Measurements from ENCODE around the gene MYH14. TPM values are rescaled to one million over a fixed set of nuclear protein-coding genes. Genes with fewer than 3 reads are reported as not detected.
"Not testable (repeated sequence)": the region's sequence is repeated elsewhere in the genome, so short reads cannot be mapped to it uniquely, and the experiment has no call there.

MYH14 gene
- total RNA-seq, 1 donor, result not detected

DNA sequence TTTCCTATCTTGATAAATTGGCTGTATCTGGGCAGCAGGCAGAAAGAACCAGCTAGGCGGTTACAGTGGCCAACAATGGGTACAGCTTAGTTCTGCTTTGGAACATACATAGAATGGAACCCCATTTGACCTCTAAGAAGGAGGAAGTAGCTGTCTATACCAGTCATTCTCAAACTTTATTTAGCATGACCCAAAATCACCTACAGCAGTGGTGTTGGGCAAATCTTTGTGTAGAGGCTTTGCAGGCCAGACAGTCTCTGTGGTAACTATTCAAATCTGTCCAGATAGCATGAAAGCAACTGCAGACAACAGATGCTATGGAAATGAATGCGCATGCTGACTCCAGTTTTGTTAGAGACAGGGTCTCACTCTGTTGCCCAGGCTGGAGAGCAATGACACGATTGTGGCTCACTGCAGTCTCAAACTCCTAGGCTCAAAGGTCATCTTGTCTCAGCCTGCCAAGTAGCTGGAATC, 137.7 kb downstream of the MYH14 start:
- Histone ChIP-seq H3K27me3 (ENCODE audit: insufficient read depth, low read length) (no peaks in the 10 kb centered on the region), H3K4me3 (ENCODE audit: low read length) (peak overlapping the region; percentile 6), H3K9me3 (ENCODE audit: low read depth, low read length) (no peaks in the 10 kb centered on the region), H3K4me1 (ENCODE audit: insufficient read depth, low read length) (peaks cover 80% of the 10 kb centered on the region)

DNA sequence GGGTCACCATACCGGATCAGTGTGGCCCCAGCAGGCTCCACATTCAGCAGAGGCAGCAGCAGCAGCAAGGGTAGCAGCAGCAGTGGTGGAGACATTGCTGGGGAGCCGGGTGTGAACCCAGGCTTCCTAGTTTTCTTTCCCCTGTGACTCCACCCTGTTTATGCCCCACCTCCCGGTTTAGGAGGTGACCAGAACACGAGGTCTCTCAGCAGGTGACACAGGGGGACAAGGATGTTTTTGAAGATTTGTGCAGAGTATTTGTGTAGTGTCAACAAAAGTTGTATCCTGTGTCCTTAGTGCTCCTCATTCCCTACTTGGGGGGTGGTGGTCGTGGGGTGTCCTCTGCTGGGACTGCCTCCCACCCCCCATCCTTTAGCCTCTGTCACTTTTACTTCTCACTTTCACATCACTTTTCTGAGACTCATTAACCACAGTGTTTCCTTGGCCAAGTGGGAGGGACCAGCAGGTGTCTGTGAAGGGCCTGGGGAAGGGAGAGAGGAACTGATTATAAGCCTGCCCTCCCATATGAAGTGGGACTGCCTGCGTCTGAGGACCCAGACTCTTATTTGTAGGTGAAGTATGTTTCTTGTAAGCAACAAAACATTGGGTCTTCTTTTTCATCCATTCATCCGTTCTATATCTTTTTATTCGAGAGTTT, 141.4 kb downstream of the MYH14 start:
- Histone ChIP-seq H3K4me1 (ENCODE audit: insufficient read depth, low read length) (peaks cover 78% of the 10 kb centered on the region), H3K9me3 (ENCODE audit: low read depth, low read length) (no peaks in the 10 kb centered on the region), H3K27me3 (ENCODE audit: insufficient read depth, low read length) (no peaks in the 10 kb centered on the region), H3K4me3 (ENCODE audit: low read length) (peak overlapping the region; percentile 44)

DNA sequence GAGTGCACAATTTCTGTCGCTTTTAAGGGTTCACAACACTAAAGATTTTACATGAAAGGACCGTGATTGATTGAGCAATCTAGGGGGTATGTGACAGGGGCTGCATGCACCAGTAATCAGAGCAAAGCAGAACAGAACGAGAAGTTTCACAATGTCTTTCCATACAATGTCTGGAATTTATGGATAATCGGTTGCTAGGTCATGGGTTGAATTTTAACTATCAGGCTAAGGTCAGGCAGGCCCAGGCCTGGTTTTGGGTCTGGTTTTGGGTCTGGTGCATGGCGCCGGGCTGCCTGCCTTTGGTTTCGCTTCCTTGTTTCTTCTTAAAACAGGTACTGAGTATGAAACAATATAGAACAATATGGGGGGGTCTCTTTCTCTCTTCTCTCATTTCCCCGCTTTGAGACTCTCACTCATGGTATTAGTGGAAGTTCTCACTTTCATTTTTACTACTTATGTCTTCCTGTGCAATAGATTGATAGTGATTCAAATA, 143.7 kb downstream of the MYH14 start:
- peaks cover 59% of the 10 kb centered on the region for H3K4me1 ChIP-seq (ENCODE audit: insufficient read depth, low read length)
- H3K27me3 ChIP-seq (ENCODE audit: insufficient read depth, low read length); H3K9me3 ChIP-seq (ENCODE audit: low read depth, low read length); H3K4me3 ChIP-seq (ENCODE audit: low read length): not testable (repeated sequence)

DNA sequence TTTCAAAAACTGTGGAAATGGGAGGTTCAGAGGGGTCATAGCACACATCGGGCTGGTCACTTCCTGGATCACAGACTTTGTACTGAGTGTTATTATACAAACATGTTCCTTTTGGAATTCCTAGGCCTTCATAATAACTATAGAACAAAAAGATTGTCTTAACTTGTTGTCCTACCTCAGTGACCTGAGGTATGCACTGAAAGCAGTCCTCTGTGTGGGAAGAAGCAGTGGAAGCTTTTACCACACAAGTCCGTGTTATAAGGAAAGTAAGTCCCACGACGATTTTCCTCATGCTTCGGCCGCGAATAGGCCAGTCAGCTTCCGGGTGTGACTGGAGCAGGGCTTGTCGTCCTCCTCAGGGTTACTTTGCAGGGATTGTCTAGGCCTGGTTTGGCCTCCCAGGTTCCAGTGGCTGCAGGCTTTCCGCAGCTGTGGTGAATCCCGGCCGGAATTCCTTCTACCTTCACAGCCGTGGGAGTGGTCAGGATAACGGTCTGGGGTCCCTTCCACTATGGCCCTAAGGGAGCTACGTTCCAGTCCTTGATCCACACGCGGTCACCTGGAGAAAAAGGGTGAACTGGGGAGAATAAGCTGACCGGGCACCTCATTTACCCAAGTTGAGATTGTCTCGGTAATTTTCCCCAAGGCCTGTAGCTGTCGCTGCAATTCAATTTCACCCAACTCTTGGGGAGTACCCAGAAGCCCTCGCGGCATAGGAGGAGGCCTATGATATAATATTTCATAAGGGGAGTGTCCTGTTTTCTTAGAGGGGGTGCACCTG, 146.0 kb downstream of the MYH14 start:
- peaks cover 45% of the 10 kb centered on the region for H3K4me1 ChIP-seq (ENCODE audit: insufficient read depth, low read length)
- H3K4me3 ChIP-seq (ENCODE audit: low read length), result no peak overlapping the region
- H3K9me3 ChIP-seq (ENCODE audit: low read depth, low read length), result no peaks in the 10 kb centered on the region
- H3K27me3 ChIP-seq (ENCODE audit: insufficient read depth, low read length), result no peaks in the 10 kb centered on the region

DNA sequence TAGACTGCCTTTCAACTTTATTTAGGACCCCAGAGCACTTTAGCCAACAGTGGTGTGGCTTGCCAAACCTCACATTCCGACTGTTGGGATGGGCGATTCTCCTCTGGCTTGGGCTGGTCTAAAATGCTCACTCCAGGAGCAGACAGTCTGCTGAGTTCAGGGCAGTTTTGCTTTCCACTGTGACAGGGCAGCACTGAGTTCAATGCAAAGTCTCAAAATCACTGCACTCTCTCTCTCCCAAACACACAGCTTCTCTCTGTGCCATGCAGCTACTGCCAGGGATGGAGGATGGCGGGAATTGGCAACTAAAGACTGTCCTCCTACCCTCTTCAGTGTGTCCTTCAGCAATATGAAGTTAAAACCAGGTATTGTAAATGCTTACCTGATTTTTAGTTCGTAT, 148.8 kb downstream of the MYH14 start:
- no peaks in the 10 kb centered on the region for H3K27me3 ChIP-seq (ENCODE audit: insufficient read depth, low read length)
- H3K4me3 ChIP-seq (ENCODE audit: low read length), result no peak overlapping the region
- no peaks in the 10 kb centered on the region for H3K9me3 ChIP-seq (ENCODE audit: low read depth, low read length)
- H3K4me1 ChIP-seq (ENCODE audit: insufficient read depth, low read length), result peaks cover 22% of the 10 kb centered on the region

DNA sequence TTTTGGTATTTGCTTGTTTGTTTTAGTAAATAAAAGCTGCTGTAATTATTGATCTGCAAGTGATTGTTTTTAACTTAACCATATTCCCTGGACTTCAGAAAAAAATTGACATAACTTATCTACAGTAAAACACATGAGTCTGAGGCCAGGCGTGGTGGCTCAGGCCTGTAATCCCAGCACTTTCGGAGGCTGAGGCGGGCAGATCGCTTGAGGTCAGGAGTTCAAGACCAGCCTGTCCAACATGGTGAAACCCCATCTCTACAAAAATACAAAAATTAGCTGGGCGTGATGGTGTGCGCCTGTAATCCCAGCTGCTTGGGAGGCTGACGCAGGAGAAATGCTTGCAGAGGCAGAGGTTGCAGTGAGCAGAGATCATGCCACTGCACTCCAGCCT, 150.1 kb downstream of the MYH14 start:
- H3K27me3 ChIP-seq (ENCODE audit: insufficient read depth, low read length); H3K9me3 ChIP-seq (ENCODE audit: low read depth, low read length); H3K4me3 ChIP-seq (ENCODE audit: low read length): not testable (repeated sequence)
- H3K4me1 ChIP-seq (ENCODE audit: insufficient read depth, low read length), result peaks cover 21% of the 10 kb centered on the region

DNA sequence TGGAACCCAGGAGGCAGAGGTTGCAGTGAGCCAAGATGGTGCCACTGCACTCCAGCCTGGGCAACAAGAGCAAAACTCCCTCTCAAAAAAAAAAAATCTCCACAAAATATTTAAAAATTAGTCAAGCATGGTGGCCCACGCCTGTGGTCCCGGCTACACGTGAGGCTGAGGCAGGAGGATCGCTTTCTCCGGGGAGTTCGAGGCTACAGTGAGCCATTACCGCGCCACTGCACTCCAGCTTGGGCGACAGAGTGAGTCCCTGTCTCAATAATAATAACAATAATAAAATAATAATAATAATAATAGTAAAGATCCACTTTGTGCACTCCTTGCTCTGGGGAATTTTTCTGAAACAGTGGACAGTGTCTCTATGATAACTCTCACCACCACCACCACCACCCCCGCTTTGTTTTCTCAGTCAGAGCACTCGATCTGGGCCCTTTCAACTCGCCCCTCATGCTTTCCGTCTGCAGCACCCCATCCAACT, 153.3 kb downstream of the MYH14 start:
- Histone ChIP-seq H3K27me3 (ENCODE audit: insufficient read depth, low read length) (no peaks in the 10 kb centered on the region), H3K9me3 (ENCODE audit: low read depth, low read length) (no peaks in the 10 kb centered on the region), H3K4me1 (ENCODE audit: insufficient read depth, low read length) (peaks cover 15% of the 10 kb centered on the region), H3K4me3 (ENCODE audit: low read length) (peak overlapping the region; percentile 54)

DNA sequence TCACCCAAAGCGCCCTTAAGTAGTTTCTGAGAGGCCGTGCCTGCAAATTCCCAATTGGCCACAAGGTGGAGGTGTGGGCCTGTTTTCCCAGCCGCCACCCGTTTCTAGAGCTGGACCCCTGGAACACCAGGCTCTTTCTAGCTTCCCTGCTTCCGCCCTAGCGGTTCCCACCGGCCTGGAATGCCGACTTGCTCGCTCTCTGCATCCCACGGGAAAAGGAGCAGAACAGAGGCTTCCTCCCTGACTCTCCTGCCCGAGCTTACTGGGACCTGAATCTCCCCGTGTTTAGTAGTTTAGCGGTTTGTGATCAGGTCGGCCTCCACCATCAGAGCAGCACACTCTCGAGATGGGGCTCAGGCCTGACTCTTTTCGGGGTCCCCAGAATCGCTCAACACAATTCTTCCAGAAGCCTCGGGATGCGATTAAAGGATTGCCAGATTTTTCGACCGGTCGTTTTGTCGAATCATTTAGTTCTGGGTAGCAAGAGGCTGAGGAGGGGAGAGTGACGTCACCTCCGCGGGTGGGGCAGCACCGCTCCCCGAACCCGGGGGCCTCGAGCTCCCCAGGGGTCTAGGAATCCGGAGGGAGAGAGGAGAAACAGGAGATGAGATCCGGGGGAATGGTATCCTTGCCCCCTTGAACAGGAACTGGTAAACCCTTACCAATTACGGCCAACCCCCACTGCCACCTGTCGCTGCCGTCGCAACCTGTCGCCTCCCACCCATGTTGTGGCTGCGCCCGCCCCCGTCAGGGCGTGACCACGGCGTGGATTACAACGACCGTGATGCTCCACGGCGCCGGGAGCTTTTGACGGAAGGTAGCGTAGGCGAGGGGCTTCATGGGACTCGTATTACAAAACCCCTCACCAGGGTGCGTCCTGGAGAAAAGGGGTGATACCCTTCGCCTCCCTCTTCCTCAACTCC, 154.0 kb downstream of the MYH14 start:
- H3K27me3 ChIP-seq (ENCODE audit: insufficient read depth, low read length), result no peaks in the 10 kb centered on the region
- peak overlapping the region; percentile 54 for H3K4me3 ChIP-seq (ENCODE audit: low read length)
- peaks cover 15% of the 10 kb centered on the region for H3K4me1 ChIP-seq (ENCODE audit: insufficient read depth, low read length)
- no peaks in the 10 kb centered on the region for H3K9me3 ChIP-seq (ENCODE audit: low read depth, low read length)

DNA sequence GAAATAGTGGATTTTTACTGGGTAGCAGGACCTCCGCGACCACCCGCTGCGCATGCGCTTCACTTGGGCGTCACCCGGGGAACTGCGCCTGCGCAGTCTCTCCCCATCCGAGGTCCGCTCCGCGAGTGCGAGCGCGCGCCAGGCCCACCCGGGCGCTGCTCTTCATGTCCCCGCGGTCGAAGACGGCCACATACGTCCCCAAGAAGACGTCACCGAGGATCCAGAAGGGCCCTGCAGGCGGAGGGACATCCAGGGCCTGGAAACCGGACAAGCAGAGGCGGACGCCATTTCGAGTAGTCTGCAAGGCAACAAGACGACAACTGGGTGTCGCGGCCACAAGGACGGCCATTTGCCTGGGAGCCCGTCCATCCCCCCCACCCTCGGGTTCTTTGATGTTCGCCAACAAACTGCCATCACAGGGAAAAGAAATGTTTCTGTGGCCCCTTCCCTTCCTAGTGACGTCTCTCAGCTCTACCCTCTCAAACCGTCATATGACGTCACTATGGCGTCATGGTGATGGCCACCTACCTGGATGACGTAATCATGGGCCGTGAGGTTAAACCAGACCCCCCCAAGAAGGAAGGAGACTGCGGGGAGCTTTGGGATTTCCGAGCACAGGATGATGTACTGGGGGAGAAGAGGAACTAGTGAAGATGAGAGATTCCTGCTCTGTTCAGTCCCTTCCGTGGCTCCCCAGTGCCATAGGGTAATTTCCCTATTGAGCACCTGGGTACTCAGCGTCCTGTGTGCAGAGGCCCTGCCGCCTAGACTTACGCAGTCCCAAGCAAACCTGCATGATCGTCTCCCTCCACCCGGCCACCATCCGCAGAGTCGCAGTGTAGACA, 155.3 kb downstream of the MYH14 start:
- no peaks in the 10 kb centered on the region for H3K9me3 ChIP-seq (ENCODE audit: low read depth, low read length)
- H3K4me1 ChIP-seq (ENCODE audit: insufficient read depth, low read length), result peaks cover 16% of the 10 kb centered on the region
- H3K4me3 ChIP-seq (ENCODE audit: low read length), result peak overlapping the region; percentile 54
- H3K27me3 ChIP-seq (ENCODE audit: insufficient read depth, low read length), result no peaks in the 10 kb centered on the region

DNA sequence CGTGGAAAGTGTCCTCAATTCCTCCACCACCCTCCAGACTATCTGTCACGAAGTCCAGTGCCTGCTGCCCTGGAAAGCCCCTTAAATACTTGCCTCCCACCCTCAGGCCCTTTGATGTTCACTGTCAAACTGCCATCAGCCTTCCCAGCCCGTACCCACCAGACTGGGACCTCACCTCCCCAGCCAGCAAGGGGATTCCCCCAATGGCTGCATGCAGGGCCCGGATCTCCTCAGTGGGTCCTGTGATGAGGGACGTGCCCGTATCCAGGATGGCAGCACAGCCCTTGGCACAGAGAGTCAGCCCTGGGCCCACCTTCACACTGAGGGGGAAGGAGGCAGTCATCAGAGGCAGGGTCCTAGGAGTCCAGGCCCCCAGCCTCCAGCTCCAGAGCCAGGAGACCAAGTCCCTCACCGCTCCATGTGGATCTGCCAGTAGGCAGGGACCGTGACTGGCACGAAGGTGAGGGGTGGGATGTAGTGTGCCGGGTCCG, 156.0 kb downstream of the MYH14 start:
- H3K27me3 ChIP-seq (ENCODE audit: insufficient read depth, low read length), result no peaks in the 10 kb centered on the region
- no peak overlapping the region for H3K4me3 ChIP-seq (ENCODE audit: low read length)

More for the DNA sequence above, 156.0 kb downstream of the MYH14 start:
- Histone ChIP-seq H3K9me3 (ENCODE audit: low read depth, low read length) (no peaks in the 10 kb centered on the region), H3K4me1 (ENCODE audit: insufficient read depth, low read length) (peaks cover 21% of the 10 kb centered on the region)

Other genes with a start within 250 kb of the MYH14 start
- gene SIGLEC11, start 242.4 kb upstream of the MYH14 start, total RNA-seq, result 0.10 TPM
- gene VRK3, start 178.2 kb upstream of the MYH14 start, total RNA-seq, result 23.7 TPM
- gene ZNF473, start 177.6 kb upstream of the MYH14 start, total RNA-seq, result 2.0 TPM
- not detected for gene IZUMO2, start 40.3 kb upstream of the MYH14 start, total RNA-seq
- 2.1 TPM for gene KCNC3, start 125.8 kb downstream of the MYH14 start, total RNA-seq
- not detected for gene NAPSA, start 162.0 kb downstream of the MYH14 start, total RNA-seq
- 125 TPM for gene NR1H2, start 172.8 kb downstream of the MYH14 start, total RNA-seq
- gene POLD1, start 180.7 kb downstream of the MYH14 start, total RNA-seq, result 7.7 TPM
- gene SPIB, start 215.3 kb downstream of the MYH14 start, total RNA-seq, result 5.6 TPM
- gene MYBPC2, start 229.3 kb downstream of the MYH14 start, total RNA-seq, result 0.10 TPM